Loucy (cell line): ENCODE data around the gene TEAD1.

ENCODE experiments used
- EZH2phosphoT487 ChIP-seq: fragments of 200-600 bp; IDR thresholded peaks from 2 replicates; pipeline ENCODE4 v1.6.1; 2018; ENCODE audit warnings: antibody characterized with exemption, mild to moderate bottlenecking, moderate library complexity, borderline replicate concordance
- TF ChIP-seq, protein P1 (sequence below): fragments of 200-600 bp; sonication (generic); conservative IDR thresholded peaks from 2 replicates; pipeline ENCODE4 v1.5.1; 2014; ENCODE audit warnings: mild to moderate bottlenecking, antibody characterized with exemption, low read length

DNA sequence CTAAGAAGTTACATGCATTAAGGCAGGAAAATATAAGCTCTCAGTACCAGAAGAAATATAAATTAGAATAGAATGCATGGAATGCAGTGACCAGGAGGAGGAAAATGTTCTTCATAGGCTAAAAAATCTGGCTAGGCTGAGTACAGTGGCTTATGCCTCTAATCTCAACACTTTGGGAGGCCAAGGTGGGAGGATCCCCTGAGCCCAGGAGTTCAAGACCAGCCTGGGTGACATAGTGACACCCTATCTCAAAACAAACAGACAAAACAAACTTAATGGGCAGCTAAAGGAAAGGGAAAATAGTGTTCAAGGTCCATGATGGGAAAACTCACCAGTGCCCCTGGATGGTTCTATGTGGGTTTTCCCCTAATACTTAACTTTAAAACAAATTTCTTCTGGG is 256.6 kb downstream of the TEAD1 start:
- TF ChIP-seq, protein P1, sequence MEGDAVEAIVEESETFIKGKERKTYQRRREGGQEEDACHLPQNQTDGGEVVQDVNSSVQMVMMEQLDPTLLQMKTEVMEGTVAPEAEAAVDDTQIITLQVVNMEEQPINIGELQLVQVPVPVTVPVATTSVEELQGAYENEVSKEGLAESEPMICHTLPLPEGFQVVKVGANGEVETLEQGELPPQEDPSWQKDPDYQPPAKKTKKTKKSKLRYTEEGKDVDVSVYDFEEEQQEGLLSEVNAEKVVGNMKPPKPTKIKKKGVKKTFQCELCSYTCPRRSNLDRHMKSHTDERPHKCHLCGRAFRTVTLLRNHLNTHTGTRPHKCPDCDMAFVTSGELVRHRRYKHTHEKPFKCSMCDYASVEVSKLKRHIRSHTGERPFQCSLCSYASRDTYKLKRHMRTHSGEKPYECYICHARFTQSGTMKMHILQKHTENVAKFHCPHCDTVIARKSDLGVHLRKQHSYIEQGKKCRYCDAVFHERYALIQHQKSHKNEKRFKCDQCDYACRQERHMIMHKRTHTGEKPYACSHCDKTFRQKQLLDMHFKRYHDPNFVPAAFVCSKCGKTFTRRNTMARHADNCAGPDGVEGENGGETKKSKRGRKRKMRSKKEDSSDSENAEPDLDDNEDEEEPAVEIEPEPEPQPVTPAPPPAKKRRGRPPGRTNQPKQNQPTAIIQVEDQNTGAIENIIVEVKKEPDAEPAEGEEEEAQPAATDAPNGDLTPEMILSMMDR: no peak
- TF ChIP-seq EZH2phosphoT487: no peak
